ENCODE results near the gene LRRN4CL.
A peak's percentile ranks its signal among the peaks of the same experiment; 100 is the strongest.
"Not testable (repeated sequence)": the region's sequence is repeated elsewhere in the genome, so short reads cannot be mapped to it uniquely, and the experiment has no call there.

Gene LRRN4CL

DNA sequence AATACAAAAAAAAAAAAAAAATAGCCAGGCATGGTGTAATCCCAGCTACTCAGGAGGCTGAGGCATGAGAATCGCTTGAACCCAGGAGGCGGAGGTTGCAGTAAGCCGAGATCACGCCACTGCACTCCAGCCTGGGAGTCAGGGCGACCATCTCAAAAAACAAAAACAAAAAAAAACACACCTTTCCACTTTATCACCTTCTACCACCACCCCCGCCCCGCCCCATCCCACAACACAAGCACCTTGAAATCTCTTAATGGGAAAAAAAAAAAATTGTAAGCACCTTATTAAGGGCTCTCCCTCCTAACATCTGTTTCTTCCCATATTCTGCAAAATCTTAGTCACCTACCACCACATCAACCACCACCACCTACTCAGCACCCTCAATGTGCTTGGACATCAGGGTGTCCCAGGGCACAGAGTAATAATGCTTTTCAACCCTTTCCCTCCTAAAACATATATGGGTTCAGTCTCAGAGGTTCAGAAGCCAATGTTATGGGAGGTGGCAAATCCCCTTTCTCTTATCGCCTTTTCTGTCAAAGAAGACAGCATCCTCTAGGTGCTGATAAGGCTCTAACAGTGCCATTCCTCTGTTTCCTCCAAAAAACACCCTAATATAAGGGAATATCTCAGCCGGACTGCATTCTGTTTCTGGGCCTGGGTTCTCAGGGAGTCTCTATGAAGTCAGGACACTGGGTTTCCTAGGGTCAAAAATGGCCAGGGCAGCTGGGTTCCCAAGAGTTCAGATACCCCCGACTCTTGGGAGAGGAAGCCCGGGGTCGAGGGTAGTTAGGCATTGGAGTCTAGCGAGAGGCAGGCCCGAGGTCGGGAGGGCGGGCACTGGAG lies 36.9 kb downstream of the LRRN4CL start:
- peaks cover 6 to 28% (median 21%) of the 10 kb centered on the region in 4 experiments for H3K36me3 ChIP-seq (ENCODE audit: control insufficient read depth in 4 of 4, insufficient read depth in 4 of 4, low read length in 3 of 4)
- WGBS (ENCODE audit: insufficient coverage): 0% methylated on average over 7 of the region's 16 CpGs

DNA sequence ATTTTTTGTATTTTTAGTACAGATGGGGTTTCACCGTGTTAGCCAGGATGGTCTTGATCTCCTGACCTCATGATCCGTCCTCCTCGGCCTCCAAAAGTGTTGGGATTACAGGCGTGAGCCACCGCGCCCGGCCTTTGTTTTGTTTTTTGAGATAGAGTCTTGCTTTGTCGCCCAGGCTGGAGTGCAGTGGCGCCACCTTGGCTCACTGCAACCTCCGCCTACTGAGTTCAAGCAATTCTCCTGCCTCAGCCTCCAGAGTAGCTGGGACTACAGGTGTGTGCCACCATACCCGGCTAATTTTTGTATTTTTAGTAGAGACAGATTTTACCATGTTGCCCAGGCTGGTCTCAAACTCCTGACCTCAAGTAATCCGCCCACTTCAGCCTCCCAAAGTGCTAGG lies 39.0 kb downstream of the LRRN4CL start:
- H3K4me3 ChIP-seq (ENCODE audit: control insufficient read depth in 1 of 7, extremely low read depth in 1 of 7, insufficient read depth in 4 of 7, low read depth in 2 of 7, low read length in 6 of 7); H3K27ac ChIP-seq (ENCODE audit: insufficient read depth in 1 of 2, low read depth in 1 of 2, low read length in 2 of 2, poor library complexity in 1 of 2, severe bottlenecking in 2 of 2); H3K27me3 ChIP-seq (replicated peaks in 2 of 5; ENCODE audit: control insufficient read depth in 4 of 5, insufficient read depth in 5 of 5, low read length in 4 of 5); DNase-seq; H3K9me3 ChIP-seq (ENCODE audit: control extremely low read depth in 1 of 5, control insufficient read depth in 4 of 5, insufficient read depth in 2 of 5, low read depth in 1 of 5, low read length in 4 of 5): not testable (repeated sequence)
- Histone ChIP-seq H3K4me1 (ENCODE audit: control extremely low read depth in 1 of 4, control insufficient read depth in 4 of 4, insufficient read depth in 4 of 4, low read length in 3 of 4) (peaks cover 0 to 34% (median 27%) of the 10 kb centered on the region in 4 experiments), H3K36me3 (ENCODE audit: control insufficient read depth in 4 of 4, insufficient read depth in 4 of 4, low read length in 3 of 4) (peaks cover 6 to 34% (median 21%) of the 10 kb centered on the region in 4 experiments)
- CTCF ChIA-PET: interaction anchor here (0.7 to 1.0 kb wide), 2 partner anchors 17 to 31 kb away, joined by 3 to 4 read pairs; no protein-coding TSS in a partner anchor
- POLR2A ChIA-PET: interaction anchor here (1.9 kb wide), 1 partner anchor 15 kb away, joined by 6 read pairs; the partner anchor contains the start of genes C11orf98 and CSKMT
- WGBS (ENCODE audit: insufficient coverage): 97% methylated on average over 12 of the region's 12 CpGs

More for the DNA sequence above, 36.9 kb downstream of the LRRN4CL start:
- H3K4me3 ChIP-seq (ENCODE audit: control insufficient read depth in 1 of 7, extremely low read depth in 1 of 7, insufficient read depth in 4 of 7, low read depth in 2 of 7, low read length in 6 of 7): peak overlapping the region; percentile 81 to 97 (median 94)
- H3K4me1 ChIP-seq (ENCODE audit: control extremely low read depth in 1 of 4, control insufficient read depth in 4 of 4, insufficient read depth in 4 of 4, low read length in 3 of 4): peaks cover 0 to 21% (median 14%) of the 10 kb centered on the region in 4 experiments
- peak overlapping the region; percentile 89 to 94 for H3K27ac ChIP-seq (ENCODE audit: insufficient read depth in 1 of 2, low read depth in 1 of 2, low read length in 2 of 2, poor library complexity in 1 of 2, severe bottlenecking in 2 of 2)
- peak in 2 of 3 donors; percentile 7 to 13 for DNase-seq
- CTCF ChIA-PET: interaction anchor here (1.0 kb wide), 2 partner anchors 12 to 41 kb away, joined by 3 to 5 read pairs; partner anchors contain the start of genes C11orf98 and CSKMT
- POLR2A ChIA-PET: interaction anchor here (0.6 to 1.6 kb wide), 11 partner anchors 13 to 229 kb away, joined by 3 to 33 read pairs (median 4); partner anchors contain the start of genes C11orf98, CSKMT, HNRNPUL2 and LBHD1
- H3K9me3 ChIP-seq (ENCODE audit: control extremely low read depth in 1 of 5, control insufficient read depth in 4 of 5, insufficient read depth in 2 of 5, low read depth in 1 of 5, low read length in 4 of 5): no peaks in the 10 kb centered on the region
- H3K27me3 ChIP-seq (replicated peaks in 2 of 5; ENCODE audit: control insufficient read depth in 4 of 5, insufficient read depth in 5 of 5, low read length in 4 of 5): no peaks in the 10 kb centered on the region

DNA sequence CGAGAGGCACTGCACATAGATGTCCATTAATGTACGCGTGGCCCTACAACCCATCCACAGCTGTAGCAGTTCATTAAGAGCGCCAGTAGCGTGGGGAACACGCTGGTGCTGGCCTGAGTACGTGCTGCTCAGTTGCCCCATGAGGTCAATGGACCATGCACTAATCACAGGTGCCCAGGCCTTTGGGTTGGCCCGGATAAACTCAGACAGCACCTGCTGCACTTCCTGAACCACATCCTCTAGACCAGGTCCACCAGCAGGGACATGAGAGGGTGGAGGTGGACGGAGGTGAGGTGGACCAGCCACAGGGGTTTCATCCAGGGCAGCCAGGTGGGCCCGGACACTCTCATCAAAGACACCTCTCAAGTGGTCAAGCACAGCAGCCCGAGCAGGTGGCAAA lies 39.8 kb downstream of the LRRN4CL start:
- no peaks in the 10 kb centered on the region for H3K27me3 ChIP-seq (replicated peaks in 2 of 5; ENCODE audit: control insufficient read depth in 4 of 5, insufficient read depth in 5 of 5, low read length in 4 of 5)
- no peak for DNase-seq
- no peaks in the 10 kb centered on the region for H3K9me3 ChIP-seq (ENCODE audit: control extremely low read depth in 1 of 5, control insufficient read depth in 4 of 5, insufficient read depth in 2 of 5, low read depth in 1 of 5, low read length in 4 of 5)
- ChIA-PET CTCF (interaction anchor here (0.8 to 6.0 kb wide), 4 partner anchors 19 to 60 kb away, joined by 3 to 33 read pairs (median 5); partner anchors contain the start of genes C11orf98, CSKMT, LBHD1 and UQCC3), POLR2A (interaction anchor here (1.9 kb wide), 1 partner anchor 16 kb away, joined by 6 read pairs; the partner anchor contains the start of genes C11orf98 and CSKMT)
- H3K4me3 ChIP-seq (ENCODE audit: control insufficient read depth in 1 of 7, extremely low read depth in 1 of 7, insufficient read depth in 4 of 7, low read depth in 2 of 7, low read length in 6 of 7): no peak overlapping the region
- 92% methylated on average over 11 of the region's 11 CpGs for WGBS (ENCODE audit: insufficient coverage)
- H3K36me3 ChIP-seq (ENCODE audit: control insufficient read depth in 4 of 4, insufficient read depth in 4 of 4, low read length in 3 of 4): peaks cover 7 to 35% (median 22%) of the 10 kb centered on the region in 4 experiments
- no peak overlapping the region for H3K27ac ChIP-seq (ENCODE audit: insufficient read depth in 1 of 2, low read depth in 1 of 2, low read length in 2 of 2, poor library complexity in 1 of 2, severe bottlenecking in 2 of 2)
- H3K4me1 ChIP-seq (ENCODE audit: control extremely low read depth in 1 of 4, control insufficient read depth in 4 of 4, insufficient read depth in 4 of 4, low read length in 3 of 4): peaks cover 0 to 41% (median 33%) of the 10 kb centered on the region in 4 experiments

DNA sequence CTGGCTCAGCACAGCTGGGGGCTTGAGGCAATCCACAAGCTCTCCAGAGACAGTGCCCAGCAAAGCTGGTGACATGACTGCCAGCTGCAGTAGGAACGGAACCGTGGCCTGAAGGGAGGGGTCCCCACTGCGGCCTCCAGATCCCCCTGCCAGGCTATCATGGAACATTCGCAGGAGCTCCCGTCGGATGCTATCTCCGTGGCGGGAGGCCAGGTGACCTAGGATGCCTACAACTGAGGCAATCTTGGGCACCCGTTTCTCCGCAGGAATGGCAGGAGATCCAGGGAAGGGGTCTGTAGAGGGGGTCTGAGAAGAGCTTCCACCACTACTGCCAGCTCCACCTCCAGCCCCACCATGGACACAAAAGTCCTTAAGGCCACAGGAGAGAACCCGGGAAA lies 40.4 kb downstream of the LRRN4CL start:
- DNase-seq: no peak
- peaks cover 8 to 40% (median 24%) of the 10 kb centered on the region in 4 experiments for H3K36me3 ChIP-seq (ENCODE audit: control insufficient read depth in 4 of 4, insufficient read depth in 4 of 4, low read length in 3 of 4)
- 99% methylated on average over 9 of the region's 11 CpGs for WGBS (ENCODE audit: insufficient coverage)
- H3K4me3 ChIP-seq (ENCODE audit: control insufficient read depth in 1 of 7, extremely low read depth in 1 of 7, insufficient read depth in 4 of 7, low read depth in 2 of 7, low read length in 6 of 7): no peak overlapping the region
- CTCF ChIA-PET: interaction anchor here (0.8 to 6.0 kb wide), 8 partner anchors 7 to 61 kb away, joined by 3 to 33 read pairs (median 4); partner anchors contain the start of genes C11orf98, CSKMT, LBHD1 and UQCC3
- H3K27ac ChIP-seq (ENCODE audit: insufficient read depth in 1 of 2, low read depth in 1 of 2, low read length in 2 of 2, poor library complexity in 1 of 2, severe bottlenecking in 2 of 2): no peak overlapping the region
- H3K4me1 ChIP-seq (ENCODE audit: control extremely low read depth in 1 of 4, control insufficient read depth in 4 of 4, insufficient read depth in 4 of 4, low read length in 3 of 4): peaks cover 0 to 44% (median 33%) of the 10 kb centered on the region in 4 experiments
- POLR2A ChIA-PET: no interaction called here
- no peaks in the 10 kb centered on the region for H3K27me3 ChIP-seq (replicated peaks in 2 of 5; ENCODE audit: control insufficient read depth in 4 of 5, insufficient read depth in 5 of 5, low read length in 4 of 5)
- H3K9me3 ChIP-seq (ENCODE audit: control extremely low read depth in 1 of 5, control insufficient read depth in 4 of 5, insufficient read depth in 2 of 5, low read depth in 1 of 5, low read length in 4 of 5): no peaks in the 10 kb centered on the region

DNA sequence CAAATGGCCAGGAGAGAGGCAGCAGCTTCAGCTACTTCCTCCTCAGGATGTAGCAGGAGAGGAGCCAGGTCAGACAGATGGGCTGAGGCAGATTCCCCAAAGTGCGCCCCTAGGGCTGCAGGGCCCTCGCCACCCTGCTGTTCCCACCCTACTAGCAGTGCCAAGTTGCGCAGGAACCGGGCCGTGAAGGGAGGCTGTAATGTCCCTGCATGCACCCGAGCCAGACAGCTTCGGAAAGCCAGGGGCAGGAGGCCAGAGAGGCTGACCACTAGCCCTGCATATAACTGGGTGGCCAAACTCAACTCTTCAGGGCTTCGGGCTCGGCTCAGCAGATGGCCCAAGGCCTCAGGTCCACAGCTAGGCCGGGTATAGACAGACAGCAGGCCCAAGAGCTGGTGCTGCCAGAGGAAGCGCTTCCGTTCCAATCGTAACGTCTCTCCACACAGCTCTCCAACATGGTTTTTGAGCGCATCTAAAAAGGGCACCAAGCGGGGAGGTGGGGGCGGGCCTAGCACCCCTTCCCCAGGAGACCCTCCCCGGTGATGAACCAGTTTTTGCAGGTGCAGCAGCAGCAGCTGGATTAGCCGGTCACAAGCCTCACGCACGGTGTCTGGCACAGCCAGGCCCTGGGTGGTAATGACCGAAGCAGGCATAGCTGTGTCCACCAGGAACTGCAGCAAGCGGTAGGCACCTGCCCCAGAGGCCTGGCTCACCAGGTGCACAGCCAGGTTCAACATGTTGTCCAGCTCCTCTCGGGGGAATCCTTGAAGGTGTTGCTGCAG lies 41.0 kb downstream of the LRRN4CL start:
- H3K27ac ChIP-seq (ENCODE audit: insufficient read depth in 1 of 2, low read depth in 1 of 2, low read length in 2 of 2, poor library complexity in 1 of 2, severe bottlenecking in 2 of 2): no peak overlapping the region
- 95% methylated on average over 23 of the region's 24 CpGs for WGBS (ENCODE audit: insufficient coverage)

DNA sequence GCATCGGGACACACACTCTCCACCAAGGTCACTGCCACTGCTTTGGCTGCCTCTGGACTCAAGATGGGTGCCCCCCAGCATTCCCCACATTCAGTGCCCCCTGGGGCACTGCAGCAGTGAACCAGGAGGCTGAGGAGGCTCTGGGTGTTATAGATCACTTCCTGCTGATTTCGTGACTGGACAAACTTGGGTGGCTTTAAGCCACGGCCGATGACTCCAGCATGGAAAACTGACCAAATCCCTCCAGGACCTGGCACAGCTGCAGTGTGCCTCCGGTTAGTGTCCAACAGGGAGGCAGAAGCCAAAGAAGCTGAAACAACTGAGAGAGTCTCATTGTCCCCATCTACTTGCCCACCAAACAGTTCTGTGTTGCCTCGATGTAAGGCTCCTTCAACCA lies 41.7 kb downstream of the LRRN4CL start:
- no peak for DNase-seq
- WGBS (ENCODE audit: insufficient coverage): 100% methylated on average over 6 of the region's 6 CpGs
- H3K27me3 ChIP-seq (replicated peaks in 2 of 5; ENCODE audit: control insufficient read depth in 4 of 5, insufficient read depth in 5 of 5, low read length in 4 of 5): no peaks in the 10 kb centered on the region
- no peaks in the 10 kb centered on the region for H3K9me3 ChIP-seq (ENCODE audit: control extremely low read depth in 1 of 5, control insufficient read depth in 4 of 5, insufficient read depth in 2 of 5, low read depth in 1 of 5, low read length in 4 of 5)
- H3K4me1 ChIP-seq (ENCODE audit: control extremely low read depth in 1 of 4, control insufficient read depth in 4 of 4, insufficient read depth in 4 of 4, low read length in 3 of 4): peaks cover 0 to 36% (median 28%) of the 10 kb centered on the region in 4 experiments
- ChIA-PET POLR2A (interaction anchor here (3.0 kb wide), 1 partner anchor 17 kb away, joined by 23 read pairs; the partner anchor contains the start of genes C11orf98 and CSKMT), CTCF (interaction anchor here (1.0 to 6.0 kb wide), 7 partner anchors 8 to 139 kb away, joined by 4 to 33 read pairs (median 4); partner anchors contain the start of genes C11orf98, CSKMT, LBHD1 and UQCC3)
- no peak overlapping the region for H3K27ac ChIP-seq (ENCODE audit: insufficient read depth in 1 of 2, low read depth in 1 of 2, low read length in 2 of 2, poor library complexity in 1 of 2, severe bottlenecking in 2 of 2)
- H3K4me3 ChIP-seq (ENCODE audit: control insufficient read depth in 1 of 7, extremely low read depth in 1 of 7, insufficient read depth in 4 of 7, low read depth in 2 of 7, low read length in 6 of 7): no peak overlapping the region
- H3K36me3 ChIP-seq (ENCODE audit: control insufficient read depth in 4 of 4, insufficient read depth in 4 of 4, low read length in 3 of 4): peaks cover 11 to 51% (median 26%) of the 10 kb centered on the region in 4 experiments

More for the DNA sequence above, 41.0 kb downstream of the LRRN4CL start:
- H3K27me3 ChIP-seq (replicated peaks in 2 of 5; ENCODE audit: control insufficient read depth in 4 of 5, insufficient read depth in 5 of 5, low read length in 4 of 5): no peaks in the 10 kb centered on the region
- H3K9me3 ChIP-seq (ENCODE audit: control extremely low read depth in 1 of 5, control insufficient read depth in 4 of 5, insufficient read depth in 2 of 5, low read depth in 1 of 5, low read length in 4 of 5): no peaks in the 10 kb centered on the region
- H3K36me3 ChIP-seq (ENCODE audit: control insufficient read depth in 4 of 4, insufficient read depth in 4 of 4, low read length in 3 of 4): peaks cover 8 to 45% (median 24%) of the 10 kb centered on the region in 4 experiments
- no peak overlapping the region for H3K4me3 ChIP-seq (ENCODE audit: control insufficient read depth in 1 of 7, extremely low read depth in 1 of 7, insufficient read depth in 4 of 7, low read depth in 2 of 7, low read length in 6 of 7)
- H3K4me1 ChIP-seq (ENCODE audit: control extremely low read depth in 1 of 4, control insufficient read depth in 4 of 4, insufficient read depth in 4 of 4, low read length in 3 of 4): peaks cover 0 to 40% (median 30%) of the 10 kb centered on the region in 4 experiments
- ChIA-PET POLR2A (interaction anchor here (3.0 kb wide), 1 partner anchor 17 kb away, joined by 23 read pairs; the partner anchor contains the start of genes C11orf98 and CSKMT), CTCF (interaction anchor here (0.8 to 6.0 kb wide), 9 partner anchors 7 to 61 kb away, joined by 3 to 33 read pairs (median 4); partner anchors contain the start of genes C11orf98, CSKMT, LBHD1 and UQCC3)
- DNase-seq: no peak
